GM10248 (cell line): Measurements from ENCODE around the gene FXN.

Source experiments
- CTCF ChIA-PET: fragments of 300-600 bp; sonication (Branson Sonifier 250); formaldehyde crosslinking; extraction: SDS; loops from one replicate; lab custom pipeline; 2021; ENCODE audit warnings: antibody characterized with exemption; lab: Yijun Ruan, JAX
- POLR2A ChIA-PET: fragments of 350-650 bp; sonication (Branson Sonifier 250); formaldehyde crosslinking; extraction: SDS; loops from one replicate; lab custom pipeline; 2020; ENCODE audit warnings: antibody characterized with exemption; lab: Yijun Ruan, JAX
- DNase-seq: peaks from one replicate; pipeline ENCODE4 v3.0.0; 2012; ENCODE audit errors: extremely low spot score
- TF ChIP-seq, protein P1 (sequence below): IDR thresholded peaks from 2 replicates; pipeline ENCODE4 v1.5.1; 2012; ENCODE audit warnings: mild to moderate bottlenecking, low read depth; ENCODE audit errors: extremely low read depth, missing control alignments, control extremely low read depth

The FXN gene

GRCh38 chr9:69066955-69067354 lies 31.4 kb downstream of the FXN start:
- CTCF ChIA-PET: interaction anchor here (1.5 kb wide), 1 partner anchor 126 kb away, joined by 4 read pairs; no protein-coding TSS in a partner anchor
- DNase-seq: no peak
- TF ChIP-seq, protein P1, sequence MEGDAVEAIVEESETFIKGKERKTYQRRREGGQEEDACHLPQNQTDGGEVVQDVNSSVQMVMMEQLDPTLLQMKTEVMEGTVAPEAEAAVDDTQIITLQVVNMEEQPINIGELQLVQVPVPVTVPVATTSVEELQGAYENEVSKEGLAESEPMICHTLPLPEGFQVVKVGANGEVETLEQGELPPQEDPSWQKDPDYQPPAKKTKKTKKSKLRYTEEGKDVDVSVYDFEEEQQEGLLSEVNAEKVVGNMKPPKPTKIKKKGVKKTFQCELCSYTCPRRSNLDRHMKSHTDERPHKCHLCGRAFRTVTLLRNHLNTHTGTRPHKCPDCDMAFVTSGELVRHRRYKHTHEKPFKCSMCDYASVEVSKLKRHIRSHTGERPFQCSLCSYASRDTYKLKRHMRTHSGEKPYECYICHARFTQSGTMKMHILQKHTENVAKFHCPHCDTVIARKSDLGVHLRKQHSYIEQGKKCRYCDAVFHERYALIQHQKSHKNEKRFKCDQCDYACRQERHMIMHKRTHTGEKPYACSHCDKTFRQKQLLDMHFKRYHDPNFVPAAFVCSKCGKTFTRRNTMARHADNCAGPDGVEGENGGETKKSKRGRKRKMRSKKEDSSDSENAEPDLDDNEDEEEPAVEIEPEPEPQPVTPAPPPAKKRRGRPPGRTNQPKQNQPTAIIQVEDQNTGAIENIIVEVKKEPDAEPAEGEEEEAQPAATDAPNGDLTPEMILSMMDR: no peak
- POLR2A ChIA-PET: no interaction called here

DNA sequence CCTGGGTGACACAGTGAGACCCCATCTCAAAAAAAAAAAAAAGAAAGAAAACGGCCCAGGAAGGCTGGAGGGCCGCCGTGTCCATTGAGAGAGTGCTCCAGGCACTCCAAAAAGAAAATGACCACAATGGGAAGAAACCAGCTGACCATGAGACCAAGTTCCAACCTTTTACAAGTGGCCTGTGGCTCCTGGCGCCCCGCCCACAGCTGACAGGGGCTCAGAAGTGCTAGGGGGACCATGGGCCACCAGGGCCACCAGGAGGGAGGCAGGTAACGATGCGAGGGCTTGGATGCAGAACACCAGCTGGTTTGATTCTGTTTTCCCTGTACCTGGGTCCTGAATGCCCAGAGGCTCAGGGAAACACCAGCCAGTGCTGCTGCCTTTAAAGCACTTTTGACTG lies 34.6 kb downstream of the FXN start:
- POLR2A ChIA-PET: interaction anchor here (0.6 kb wide), 1 partner anchor 290 kb away, joined by 3 read pairs; a partner anchor contains a TSS
- CTCF ChIA-PET: interaction anchor here (0.8 to 2.8 kb wide), 3 partner anchors 15 to 35 kb away, joined by 3 to 10 read pairs (median 3); partner anchors contain the start of gene FXN
- no peak for DNase-seq
- TF ChIP-seq, protein P1: no peak

GRCh38 chr9:69071059-69071458 lies 35.5 kb downstream of the FXN start:
- ChIA-PET POLR2A (no interaction called here), CTCF (no interaction called here)
- DNase-seq: no peak
- TF ChIP-seq, protein P1: no peak

DNA sequence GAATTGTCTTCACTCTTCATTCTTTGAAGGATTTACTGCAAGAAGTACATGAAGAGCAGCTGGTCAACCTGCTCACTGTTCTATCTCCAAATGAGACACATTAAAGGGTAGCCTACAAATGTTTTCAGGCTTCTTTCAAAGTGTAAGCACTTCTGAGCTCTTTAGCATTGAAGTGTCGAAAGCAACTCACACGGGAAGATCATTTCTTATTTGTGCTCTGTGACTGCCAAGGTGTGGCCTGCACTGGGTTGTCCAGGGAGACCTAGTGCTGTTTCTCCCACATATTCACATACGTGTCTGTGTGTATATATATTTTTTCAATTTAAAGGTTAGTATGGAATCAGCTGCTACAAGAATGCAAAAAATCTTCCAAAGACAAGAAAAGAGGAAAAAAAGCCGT lies 37.6 kb downstream of the FXN start:
- ChIA-PET POLR2A (no interaction called here), CTCF (interaction anchor here (1.0 to 1.9 kb wide), 8 partner anchors 14 to 120 kb away, joined by 3 to 5 read pairs (median 4); no protein-coding TSS in a partner anchor)
- TF ChIP-seq, protein P1: no peak
- DNase-seq: no peak

DNA sequence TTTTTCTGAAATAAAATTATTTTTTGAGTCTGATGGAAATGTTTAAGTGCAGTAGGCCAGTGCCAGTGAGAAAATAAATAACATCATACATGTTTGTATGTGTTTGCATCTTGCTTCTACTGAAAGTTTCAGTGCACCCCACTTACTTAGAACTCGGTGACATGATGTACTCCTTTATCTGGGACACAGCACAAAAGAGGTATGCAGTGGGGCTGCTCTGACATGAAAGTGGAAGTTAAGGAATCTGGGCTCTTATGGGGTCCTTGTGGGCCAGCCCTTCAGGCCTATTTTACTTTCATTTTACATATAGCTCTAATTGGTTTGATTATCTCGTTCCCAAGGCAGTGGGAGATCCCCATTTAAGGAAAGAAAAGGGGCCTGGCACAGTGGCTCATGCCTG lies 39.2 kb downstream of the FXN start:
- DNase-seq: no peak
- TF ChIP-seq, protein P1: no peak
- ChIA-PET POLR2A (no interaction called here), CTCF (interaction anchor here (1.3 kb wide), 1 partner anchor 78 kb away, joined by 3 read pairs; no protein-coding TSS in a partner anchor)

- TF ChIP-seq, protein P1: no peak
- DNase-seq: no peak
- CTCF ChIA-PET: interaction anchor here (1.0 to 1.8 kb wide), 3 partner anchors 8 to 117 kb away, joined by 3 to 6 read pairs (median 5); no protein-coding TSS in a partner anchor
- POLR2A ChIA-PET: no interaction called here
These were observed 41.0 kb downstream of the FXN start for GRCh38 chr9:69076550-69076949.
